Activated CD8-positive, alpha-beta T cell treated with anti-CD3 and anti-CD28 coated beads for 36 hours (primary cell): Measurements from ENCODE around the gene DKK1. TPM values are rescaled to one million over a fixed set of nuclear protein-coding genes. Genes with fewer than 3 reads are reported as not detected.

Experiments used
- ATAC-seq: fragments of 200-7000 bp; cut with Tn5 transposase; one replicate; pipeline ENCODE4 v1.10.0; 2021; ENCODE audit warnings: mild to moderate bottlenecking, moderate library complexity
- CTCF ChIA-PET: fragments of 350-600 bp; sonication (Branson Sonifier 250); formaldehyde crosslinking; loops from one replicate; lab custom pipeline; 2021; ENCODE audit warnings: antibody characterized with exemption; lab: Charles Lee
- POLR2A ChIA-PET: fragments of 350-600 bp; sonication (Branson Sonifier 250); formaldehyde crosslinking; loops from one replicate; lab custom pipeline; 2021; ENCODE audit warnings: antibody characterized with exemption; lab: Charles Lee
- DNase-seq: peaks from one replicate; pipeline ENCODE4 v3.0.0-alpha.2; 2020
- H3K27ac Mint-ChIP-seq: one replicate; pipeline ENCODE4 v1.8.0; 2021; ENCODE audit warnings: mild to moderate bottlenecking, mixed read lengths
- H3K27me3 Mint-ChIP-seq: one replicate; pipeline ENCODE4 v1.8.0; 2021; ENCODE audit warnings: mixed read lengths
- H3K36me3 Mint-ChIP-seq: one replicate; pipeline ENCODE4 v1.8.0; 2021; ENCODE audit warnings: low read depth, mixed read lengths
- H3K4me1 Mint-ChIP-seq: one replicate; pipeline ENCODE4 v1.8.0; 2021; ENCODE audit warnings: low read depth, mixed read lengths
- H3K4me3 Mint-ChIP-seq: one replicate; pipeline ENCODE4 v1.8.0; 2021; ENCODE audit warnings: mild to moderate bottlenecking, moderate library complexity, mixed read lengths
- H3K9me3 Mint-ChIP-seq: one replicate; pipeline ENCODE4 v1.8.0; 2021; ENCODE audit warnings: mixed read lengths
- CTCF ChIP-seq: fragments of 200-600 bp; IDR thresholded peaks from one replicate; pipeline ENCODE4 v1.8.0; 2022; ENCODE audit warnings: antibody characterized with exemption, mild to moderate bottlenecking
- intact Hi-C: fragments of 100-400 bp; cut with micrococcal nuclease; formaldehyde crosslinking; loops from one replicate; pipeline ENCODE4 v1.10.0; 2022
- total RNA-seq, 2 experiments: library from RNA; stranded (reverse); gene quantifications; one replicate each; pipeline ENCODE4 v1.2.3, GENCODE V29; 2021

Gene DKK1
- total RNA-seq, 2 experiments from 2014 or later, result not detected

- H3K36me3 Mint-ChIP-seq, result no peaks in the 10 kb centered on the region
- ChIA-PET CTCF (no interaction called here), POLR2A (no interaction called here)
- DNase-seq (no peak), ATAC-seq (no peak)
- no peak overlapping the region for H3K27ac Mint-ChIP-seq
- intact Hi-C loops, result no loop called here
- H3K4me3 Mint-ChIP-seq, result no peak overlapping the region
- H3K9me3 Mint-ChIP-seq, result no peaks in the 10 kb centered on the region
- H3K27me3 Mint-ChIP-seq, result no peaks in the 10 kb centered on the region
- no peak for TF ChIP-seq CTCF
- H3K4me1 Mint-ChIP-seq, result no peaks in the 10 kb centered on the region
These were observed 20.5 kb downstream of the DKK1 start for GRCh38 chr10:52334595-52334994.

- Mint-ChIP-seq H3K27ac (no peak overlapping the region), H3K27me3 (no peaks in the 10 kb centered on the region), H3K4me3 (no peak overlapping the region), H3K9me3 (no peaks in the 10 kb centered on the region), H3K4me1 (no peaks in the 10 kb centered on the region), H3K36me3 (no peaks in the 10 kb centered on the region)
- POLR2A ChIA-PET, result no interaction called here
- intact Hi-C loops, result no loop called here
- CTCF ChIA-PET, result no interaction called here
- ATAC-seq (no peak), DNase-seq (no peak)
- no peak for TF ChIP-seq CTCF
These were observed 21.6 kb downstream of the DKK1 start for GRCh38 chr10:52335665-52336064.

- Mint-ChIP-seq H3K36me3 (no peaks in the 10 kb centered on the region), H3K4me3 (no peak overlapping the region), H3K27me3 (no peaks in the 10 kb centered on the region), H3K9me3 (no peaks in the 10 kb centered on the region), H3K27ac (no peak overlapping the region), H3K4me1 (no peaks in the 10 kb centered on the region)
- ChIA-PET POLR2A (no interaction called here), CTCF (no interaction called here)
- DNase-seq (no peak), ATAC-seq (no peak)
- TF ChIP-seq CTCF, result no peak
- intact Hi-C loops, result no loop called here
These were observed 23.1 kb downstream of the DKK1 start for GRCh38 chr10:52337225-52337624.

- no peaks in the 10 kb centered on the region for H3K36me3 Mint-ChIP-seq
- no peaks in the 10 kb centered on the region for H3K9me3 Mint-ChIP-seq
- intact Hi-C loops, result no loop called here
- H3K27me3 Mint-ChIP-seq, result no peaks in the 10 kb centered on the region
- H3K4me3 Mint-ChIP-seq, result no peak overlapping the region
- TF ChIP-seq CTCF, result no peak
- ChIA-PET POLR2A (no interaction called here), CTCF (no interaction called here)
- ATAC-seq (no peak), DNase-seq (no peak)
- no peaks in the 10 kb centered on the region for H3K4me1 Mint-ChIP-seq
- H3K27ac Mint-ChIP-seq, result no peak overlapping the region
These were observed 29.4 kb downstream of the DKK1 start for GRCh38 chr10:52343439-52343838.

- ATAC-seq, result no peak
- no peak for TF ChIP-seq CTCF
These were observed 32.6 kb downstream of the DKK1 start for GRCh38 chr10:52346394-52347326.

More at GRCh38 chr10:52346394-52347326, 32.6 kb downstream of the DKK1 start:
- intact Hi-C loops, result no loop called here
- Mint-ChIP-seq H3K36me3 (no peaks in the 10 kb centered on the region), H3K27ac (no peak overlapping the region), H3K9me3 (no peaks in the 10 kb centered on the region), H3K4me1 (no peaks in the 10 kb centered on the region), H3K4me3 (no peak overlapping the region), H3K27me3 (no peaks in the 10 kb centered on the region)
- CTCF ChIA-PET, result no interaction called here
- POLR2A ChIA-PET, result no interaction called here
- DNase-seq, result no peak
